GM18861 (cell line): ENCODE data around the gene OTOA.
"Not testable (repeated sequence)": the region's sequence is repeated elsewhere in the genome, so short reads cannot be mapped to it uniquely, and the experiment has no call there.

Experiments used
- ATAC-seq: cut with Tn5 transposase; IDR thresholded peaks from one replicate; pipeline ENCODE4 v1.9.1; 2021; ENCODE audit not compliant: unreplicated experiment

Gene OTOA

GRCh38 chr16:21801538-21802374, 138.0 kb downstream of the OTOA start:
- ATAC-seq = not testable (repeated sequence)

GRCh38 chr16:21802375-21802663, 138.6 kb downstream of the OTOA start:
- ATAC-seq = not testable (repeated sequence)
